Raji (cell line): ENCODE data around the gene SEMG1.

ENCODE experiments used
- POLR2A ChIP-seq: IDR thresholded peaks from 2 replicates; pipeline ENCODE4 v1.6.1; 2011; ENCODE audit warnings: low read depth, low read length, control low read depth; ENCODE audit not compliant: insufficient read depth

SEMG1 gene, protein sequence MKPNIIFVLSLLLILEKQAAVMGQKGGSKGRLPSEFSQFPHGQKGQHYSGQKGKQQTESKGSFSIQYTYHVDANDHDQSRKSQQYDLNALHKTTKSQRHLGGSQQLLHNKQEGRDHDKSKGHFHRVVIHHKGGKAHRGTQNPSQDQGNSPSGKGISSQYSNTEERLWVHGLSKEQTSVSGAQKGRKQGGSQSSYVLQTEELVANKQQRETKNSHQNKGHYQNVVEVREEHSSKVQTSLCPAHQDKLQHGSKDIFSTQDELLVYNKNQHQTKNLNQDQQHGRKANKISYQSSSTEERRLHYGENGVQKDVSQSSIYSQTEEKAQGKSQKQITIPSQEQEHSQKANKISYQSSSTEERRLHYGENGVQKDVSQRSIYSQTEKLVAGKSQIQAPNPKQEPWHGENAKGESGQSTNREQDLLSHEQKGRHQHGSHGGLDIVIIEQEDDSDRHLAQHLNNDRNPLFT

DNA sequence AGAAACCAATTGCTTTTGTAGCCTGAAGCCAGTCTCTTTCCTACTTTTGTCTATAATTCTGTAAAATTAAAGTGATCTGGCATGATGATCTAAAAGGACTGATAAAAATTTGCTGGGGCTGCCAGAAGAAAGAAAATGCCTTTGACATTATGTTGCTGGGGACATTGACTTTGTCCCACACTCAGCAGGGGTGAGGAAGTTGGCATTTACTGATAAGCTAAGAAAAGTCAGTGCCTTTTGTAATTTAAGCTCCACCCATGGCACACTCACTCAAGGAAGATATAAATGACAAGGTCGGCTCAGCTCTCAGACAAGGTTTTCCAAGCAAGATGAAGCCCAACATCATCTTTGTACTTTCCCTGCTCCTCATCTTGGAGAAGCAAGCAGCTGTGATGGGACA, at the start of gene SEMG1:
Gene SEMG1 (plus strand): TSS at position 309 of the 400 bp plus-strand sequence. CDS start 21 bp downstream, at position 330.
- TF ChIP-seq POLR2A, result no peak

DNA sequence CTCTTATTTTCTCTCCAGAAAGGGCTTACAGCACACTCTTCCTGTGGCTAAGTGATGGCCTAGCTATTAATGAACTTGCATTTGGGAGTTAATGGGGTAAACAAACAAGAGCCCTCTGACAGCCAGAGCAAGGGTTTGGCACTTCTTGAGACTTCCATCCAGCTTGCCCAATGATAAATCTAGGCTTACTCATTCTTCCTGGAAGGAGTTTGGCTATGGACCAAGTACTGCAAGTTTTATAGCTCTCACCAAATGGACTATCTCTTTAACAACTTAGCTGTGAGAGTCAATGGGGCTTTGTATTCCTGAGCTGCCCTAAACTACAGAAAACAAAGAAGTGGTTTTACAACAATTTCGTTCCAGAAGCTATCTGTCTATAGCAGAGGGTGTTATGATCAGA, 48.9 kb upstream of the SEMG1 start:
- TF ChIP-seq POLR2A, result no peak

DNA sequence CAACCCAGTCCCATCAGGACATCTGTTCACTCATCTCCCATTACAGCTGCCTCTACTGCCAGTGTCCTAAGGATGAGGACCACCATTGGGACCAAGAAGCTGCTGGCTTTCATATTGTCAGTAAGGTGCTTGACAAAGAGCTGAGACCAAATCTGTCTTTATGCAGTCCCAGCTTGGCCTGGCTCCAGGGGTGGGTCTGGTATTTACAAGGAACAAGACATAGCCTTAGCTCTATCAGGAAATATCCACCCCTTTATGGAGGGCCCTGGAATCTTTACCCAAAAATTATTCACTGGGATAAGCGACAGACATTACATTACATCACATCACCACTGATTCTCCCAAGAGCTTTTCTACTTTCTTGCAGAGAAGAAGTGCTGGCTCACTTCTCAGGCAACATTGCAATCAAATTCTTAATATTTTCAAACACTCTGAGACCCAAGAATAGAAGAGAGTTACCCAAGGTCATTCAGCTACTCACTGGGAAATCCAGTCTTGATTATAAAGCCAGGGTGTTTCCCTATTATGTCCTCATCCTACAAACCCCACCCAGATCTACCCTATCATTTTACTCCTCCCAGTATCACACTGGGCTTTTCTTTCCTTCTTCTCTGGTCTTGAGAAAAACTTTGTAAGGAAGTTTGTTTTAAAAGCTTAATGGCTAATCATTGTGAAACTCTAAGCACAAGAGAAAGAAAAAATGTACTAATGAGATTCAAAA, 43.6 kb upstream of the SEMG1 start:
- TF ChIP-seq POLR2A, result no peak

DNA sequence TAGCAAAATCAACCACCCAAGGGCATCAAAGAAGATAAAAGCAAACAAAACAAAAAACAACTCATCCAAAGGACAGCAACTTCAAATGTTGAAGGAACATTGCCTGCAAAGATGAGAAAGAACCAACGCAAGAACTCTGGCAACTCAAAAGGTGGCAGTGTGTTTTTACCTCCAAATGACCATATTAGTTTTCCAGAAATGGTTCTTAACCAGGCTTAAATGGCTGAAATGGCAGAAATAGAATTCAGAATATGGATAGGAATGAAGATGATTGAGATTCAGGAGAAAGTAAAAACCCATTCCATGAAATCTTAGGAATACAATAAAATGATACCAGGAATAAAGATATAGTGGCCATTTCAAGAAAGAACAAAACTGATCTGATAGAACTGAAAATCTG, 41.9 kb upstream of the SEMG1 start:
- no peak for TF ChIP-seq POLR2A

DNA sequence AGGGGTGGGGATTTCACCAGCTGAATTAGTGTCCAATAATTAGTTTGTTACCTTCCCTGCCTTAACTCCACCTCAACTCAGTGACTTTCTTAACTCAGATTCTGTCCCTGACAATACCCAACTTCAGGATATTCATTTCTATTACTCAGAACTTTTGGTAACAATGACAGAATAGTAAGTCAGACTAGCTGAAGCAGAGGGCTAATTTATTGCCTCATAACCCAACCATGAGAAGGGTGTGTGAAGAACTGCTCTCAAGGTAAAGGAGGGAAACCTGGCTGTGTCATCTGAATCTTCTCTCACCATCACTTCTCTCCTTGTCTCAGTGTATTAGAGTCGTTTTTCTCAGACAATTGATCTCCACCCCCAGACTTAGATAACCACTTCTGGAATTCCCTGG, 33.3 kb upstream of the SEMG1 start:
- no peak for TF ChIP-seq POLR2A

DNA sequence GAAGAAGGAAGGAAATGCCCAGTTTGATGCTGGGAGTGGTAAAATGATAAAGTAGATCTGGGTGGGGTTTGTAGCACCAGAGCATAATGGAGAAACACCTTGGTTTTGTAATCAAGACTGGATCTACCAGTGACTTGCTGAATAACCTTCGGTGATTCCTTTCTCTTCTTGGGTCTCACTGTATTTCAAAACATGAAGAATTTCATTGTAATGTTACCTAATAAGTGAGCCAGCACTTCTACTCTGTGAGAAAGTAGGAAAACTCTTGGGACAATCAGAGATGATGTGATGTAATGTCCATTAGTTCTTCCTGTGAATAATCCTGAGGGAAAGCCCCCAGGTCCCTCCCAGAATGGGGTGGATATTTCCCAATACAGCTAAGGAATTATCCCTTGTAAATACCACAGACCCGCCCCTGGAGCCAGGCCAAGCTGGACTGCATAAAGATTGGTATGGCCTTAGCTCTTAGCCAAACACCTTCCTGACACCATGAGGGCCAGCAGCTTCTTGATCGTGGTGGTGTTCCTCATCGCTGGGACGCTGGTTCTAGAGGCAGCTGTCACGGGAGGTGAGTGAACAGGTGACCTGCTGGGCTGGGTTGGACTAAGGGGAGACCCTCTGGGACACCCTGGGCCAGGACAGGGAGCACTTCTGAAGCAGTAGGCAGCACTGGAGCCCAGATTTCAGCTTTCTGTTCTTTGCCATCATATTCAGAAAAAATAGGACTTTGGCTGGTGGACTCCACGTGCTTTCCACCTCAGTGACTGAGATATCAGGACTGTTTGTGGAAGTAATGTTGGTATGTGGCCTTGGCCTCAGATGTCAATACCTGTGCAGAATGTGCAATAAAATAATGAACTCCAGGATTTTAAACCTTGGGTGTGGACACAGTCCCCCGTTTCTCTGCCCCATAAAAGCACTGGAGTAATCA, 32.1 kb upstream of the SEMG1 start, which contains the start of gene PI3:
Gene PI3 (plus strand): TSS at position 469 of the 931 bp plus-strand sequence. CDS start 21 bp downstream, at position 490.
- TF ChIP-seq POLR2A, result no peak

DNA sequence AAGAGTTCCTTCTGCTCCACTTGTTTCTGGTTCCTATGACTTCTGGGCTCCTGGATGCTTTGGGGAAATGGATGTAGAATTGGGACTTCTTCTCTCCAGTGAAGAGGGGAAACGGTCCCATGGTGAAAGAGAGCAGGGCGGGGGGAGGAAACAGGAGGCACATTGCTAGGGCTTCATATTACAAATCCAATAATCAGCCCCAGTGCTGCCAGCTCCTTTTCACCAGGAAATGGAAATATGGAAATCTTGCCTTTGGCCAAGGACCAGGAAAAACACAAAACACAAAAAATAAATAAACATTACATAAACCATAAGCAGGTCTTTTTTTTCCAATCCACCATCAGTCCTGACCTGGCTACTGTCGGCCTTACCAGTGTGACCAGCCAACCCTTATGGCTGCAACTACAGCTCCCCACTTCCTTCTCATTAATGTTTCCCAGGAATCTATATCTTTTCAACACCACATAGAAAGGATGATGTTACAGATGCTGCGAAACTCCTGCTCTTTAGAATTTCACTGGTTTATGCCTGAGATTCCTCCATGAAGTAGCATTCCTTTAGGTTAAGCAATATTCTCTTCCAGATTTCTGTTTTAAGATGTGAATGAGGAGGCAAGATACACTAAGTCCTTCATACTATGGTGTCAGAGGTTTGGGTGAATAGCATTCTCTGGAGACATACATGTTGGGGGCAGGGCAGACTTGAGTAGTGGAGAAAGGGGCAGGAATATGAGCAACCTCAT, 30.1 kb upstream of the SEMG1 start:
- no peak for TF ChIP-seq POLR2A

DNA sequence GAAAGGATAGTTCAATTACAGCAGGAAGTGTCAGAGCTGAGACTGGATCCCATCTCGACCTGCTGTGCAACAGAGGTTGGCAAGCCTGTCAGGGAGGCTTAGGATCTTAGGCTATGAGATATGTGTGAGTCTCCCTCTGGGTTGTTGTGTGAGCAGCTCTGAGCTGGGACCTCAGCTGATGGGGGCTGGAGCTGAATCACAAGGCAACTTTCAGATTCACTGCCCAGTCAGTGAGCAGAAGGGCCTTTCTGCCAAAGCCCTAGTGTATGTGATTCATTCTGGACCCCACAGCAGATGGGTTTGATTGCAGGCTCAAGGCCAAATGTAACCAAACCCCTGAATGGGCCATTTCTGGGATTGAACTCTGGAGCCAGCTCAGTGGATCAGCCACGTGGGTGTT, 27.7 kb upstream of the SEMG1 start:
- TF ChIP-seq POLR2A, result no peak

DNA sequence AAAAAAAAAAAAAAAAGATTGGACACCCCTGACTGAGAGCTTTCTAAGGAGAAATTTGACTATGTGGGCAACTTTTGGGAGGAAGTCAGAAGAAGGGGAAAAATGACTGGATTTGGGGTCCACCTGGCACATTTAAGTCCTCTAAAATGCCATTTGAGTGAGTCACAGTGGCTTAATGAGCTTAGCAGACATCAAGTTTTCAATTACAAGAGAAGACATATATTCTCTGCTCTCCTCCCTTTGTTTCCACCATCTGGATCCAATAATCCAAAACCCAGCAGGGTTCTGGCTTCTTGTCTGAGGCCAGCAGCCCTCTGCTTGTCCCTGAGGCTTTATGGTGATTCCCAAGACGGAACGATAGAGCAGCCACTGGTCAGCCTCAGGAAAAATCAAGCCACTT, 25.2 kb upstream of the SEMG1 start:
- TF ChIP-seq POLR2A, result no peak

DNA sequence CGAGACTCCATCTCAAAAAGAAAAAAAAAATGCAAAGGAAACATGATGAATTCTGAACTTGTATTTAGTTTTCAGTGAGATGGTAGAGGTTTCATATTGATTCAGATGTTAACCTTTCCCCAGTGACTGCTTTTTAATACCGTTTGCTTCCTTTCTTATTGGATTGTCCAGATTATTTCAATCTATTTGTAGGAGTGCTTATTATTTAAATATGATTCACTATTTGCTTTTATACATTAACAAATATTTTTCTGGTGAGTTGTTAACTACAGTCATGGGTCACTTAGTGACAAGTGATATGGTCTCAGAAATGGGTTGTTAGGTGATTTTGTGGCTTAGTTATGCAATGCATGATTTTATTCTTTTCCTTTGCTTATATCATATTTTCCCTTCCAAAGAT, 23.7 kb upstream of the SEMG1 start:
- TF ChIP-seq POLR2A, result no peak

DNA sequence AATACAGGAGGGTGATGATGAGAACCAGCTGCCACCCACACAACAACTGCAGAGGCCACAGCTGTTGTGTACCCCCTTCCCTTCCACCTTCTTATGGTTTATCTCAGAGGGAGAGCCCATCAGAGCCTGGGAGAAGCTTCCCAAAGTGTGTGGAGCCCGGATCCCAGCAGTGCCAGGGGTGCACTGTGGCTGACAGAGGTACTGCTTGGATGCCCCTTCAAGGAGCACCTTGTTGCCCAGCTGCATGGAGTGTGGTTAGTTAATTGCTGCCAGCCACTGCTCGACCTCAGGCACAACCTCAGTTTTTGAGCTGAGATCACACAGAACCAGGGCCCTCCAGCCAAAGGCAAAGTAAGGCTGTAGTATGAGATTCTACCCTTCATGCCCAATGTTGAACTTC, 19.1 kb upstream of the SEMG1 start:
- TF ChIP-seq POLR2A, result no peak

DNA sequence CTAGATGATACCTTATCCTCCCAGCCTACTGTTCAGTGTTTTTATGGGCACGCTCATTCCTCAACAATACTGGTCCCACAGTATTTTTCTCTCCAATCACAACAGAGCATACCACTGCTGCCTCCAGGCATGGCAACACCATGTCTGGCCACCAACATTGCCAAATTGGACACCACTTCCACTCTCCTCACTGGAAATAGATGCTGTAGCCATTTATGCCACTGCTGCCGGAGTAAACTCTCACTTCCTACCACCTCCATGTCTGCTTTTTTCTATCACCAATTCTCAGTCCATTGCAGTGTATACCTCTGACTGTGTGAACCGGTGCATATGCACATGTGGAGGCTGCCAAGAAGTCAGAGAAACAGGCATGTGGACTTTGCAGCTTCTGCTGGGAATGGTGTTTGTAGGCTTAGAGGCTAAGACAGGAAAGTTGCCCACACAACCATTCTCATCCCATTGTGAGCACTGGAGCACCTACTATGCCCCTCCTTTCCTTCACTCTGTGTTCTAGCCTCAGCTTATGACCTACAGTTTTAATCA, 17.7 kb upstream of the SEMG1 start:
- no peak for TF ChIP-seq POLR2A

DNA sequence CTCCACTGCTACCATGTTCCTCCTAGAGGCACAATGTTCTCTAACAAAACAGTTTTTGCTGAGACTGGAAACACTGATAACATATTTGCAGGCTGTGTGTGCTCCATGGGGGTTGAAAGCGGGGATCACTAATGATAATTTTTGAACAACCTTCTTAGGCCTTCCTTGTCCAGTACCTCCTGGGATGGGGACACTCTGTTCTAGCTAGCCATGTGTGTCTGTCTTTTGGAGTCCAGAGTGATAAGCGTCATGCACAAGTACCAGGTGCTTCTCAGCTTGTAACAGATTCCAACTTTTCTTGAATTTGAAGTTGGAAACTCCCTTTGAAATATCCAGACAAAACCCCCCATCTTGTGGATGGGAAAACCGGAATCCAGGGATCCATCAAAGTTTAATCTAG, 17.0 kb upstream of the SEMG1 start:
- no peak for TF ChIP-seq POLR2A

DNA sequence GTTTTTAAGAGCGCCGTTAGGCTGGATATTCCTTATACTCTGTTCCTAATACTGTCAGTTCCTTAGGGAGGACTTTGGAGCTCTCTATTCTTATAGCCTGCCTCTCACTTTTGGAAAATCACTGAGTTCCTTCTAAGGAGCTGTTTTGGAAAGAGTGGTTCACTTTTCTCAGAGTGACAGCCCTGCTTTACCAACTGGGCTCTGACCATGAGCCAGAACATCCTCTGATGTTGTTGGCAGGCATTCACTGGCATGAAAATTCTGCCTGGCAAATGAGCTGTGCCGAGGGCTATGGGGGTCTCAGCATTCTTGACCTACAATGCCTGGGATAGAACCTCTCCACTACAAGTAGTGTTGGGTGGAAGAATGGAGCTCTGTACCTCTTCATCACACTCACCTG, 14.9 kb upstream of the SEMG1 start:
- TF ChIP-seq POLR2A, result no peak
